NCI-H187 treated with DMSO at 0.1 percent for 48 hours (cell line): Measurements from ENCODE around the gene CPSF2.

Experiments used
- DNase-seq: peaks from one replicate; lab custom pipeline; 2025; lab: John Stamatoyannopoulos, UW

Gene CPSF2

GRCh38 chr14:92121670-92122350, at the start of gene CPSF2, which contains the start of gene NDUFB1:
Gene CPSF2, plus strand, starts transcription at chr14:92121969. Its CDS starts 9,016 bp downstream, at chr14:92130985.
Gene NDUFB1, minus strand, starts transcription at chr14:92121706. Its CDS starts 4,069 bp downstream, at chr14:92117637.
- DNase-seq = no peak

- DNase-seq = no peak
These were observed 47.2 kb upstream of the CPSF2 start for GRCh38 chr14:92074555-92074954.

GRCh38 chr14:92088494-92088893, 33.3 kb upstream of the CPSF2 start:
- no peak for DNase-seq

- no peak for DNase-seq
These were observed 28.4 kb upstream of the CPSF2 start for GRCh38 chr14:92093320-92093719.

- no peak for DNase-seq
These were observed 22.0 kb upstream of the CPSF2 start for GRCh38 chr14:92099802-92100201.

- DNase-seq = no peak
These were observed 18.3 kb upstream of the CPSF2 start for GRCh38 chr14:92103363-92103989.

GRCh38 chr14:92105073-92105892, 16.5 kb upstream of the CPSF2 start:
- DNase-seq = no peak

- DNase-seq = no peak
These were observed 16.0 kb upstream of the CPSF2 start for GRCh38 chr14:92105893-92106142.

- peak; percentile 94 for DNase-seq
These were observed 15.4 kb upstream of the CPSF2 start, which contains the start of gene ATXN3 for GRCh38 chr14:92106143-92106926. Gene ATXN3, minus strand, starts transcription at chr14:92106582. Its CDS starts 30 bp downstream, at chr14:92106552.

- no peak for DNase-seq
These were observed 13.2 kb upstream of the CPSF2 start for GRCh38 chr14:92108345-92109254.

GRCh38 chr14:92109490-92109889, 12.3 kb upstream of the CPSF2 start:
- DNase-seq = no peak

- no peak for DNase-seq
These were observed 531 bp upstream of the CPSF2 start for GRCh38 chr14:92121207-92121669.

- DNase-seq = no peak
These were observed 545 bp downstream of the CPSF2 start for GRCh38 chr14:92122351-92122677.

GRCh38 chr14:92122761-92123160, 992 bp downstream of the CPSF2 start:
- DNase-seq = no peak

GRCh38 chr14:92134456-92134855, 12.7 kb downstream of the CPSF2 start:
- no peak for DNase-seq

- no peak for DNase-seq
These were observed 13.5 kb downstream of the CPSF2 start for GRCh38 chr14:92135269-92135668.

- no peak for DNase-seq
These were observed 21.5 kb downstream of the CPSF2 start for GRCh38 chr14:92143309-92143708.

- no peak for DNase-seq
These were observed 22.2 kb downstream of the CPSF2 start for GRCh38 chr14:92143962-92144361.

- DNase-seq = no peak
These were observed 22.9 kb downstream of the CPSF2 start for GRCh38 chr14:92144708-92145107.

GRCh38 chr14:92153581-92153980, 31.8 kb downstream of the CPSF2 start:
- no peak for DNase-seq

- no peak for DNase-seq
These were observed 32.6 kb downstream of the CPSF2 start for GRCh38 chr14:92154283-92154942.
